ENCODE measurements around the gene CYP27C1. TPM values are rescaled to one million over a fixed set of nuclear protein-coding genes. Genes with fewer than 3 reads are reported as not detected.

The CYP27C1 gene
- total RNA-seq, 4 donors from 2014 or later: 0.14 to 0.64 (median 0.20) TPM; not detected in 1

GRCh38 chr2:127175751-127176354 is 44.2 kb downstream of the CYP27C1 start:
- WGBS, 2 donors (ENCODE audit: low coverage in 1 of 2): 64 to 67% methylated on average over 8 to 19 of the region's 19 CpGs
- in situ Hi-C loops (cut with MboI; ENCODE audit: low pct_ligation_motif_present in 1 of 4, low pct_unique_long_range_greater_than_20kb in 1 of 4, low sequenced_read_pairs in 3 of 4) (no loop called here), intact Hi-C loops (cut with DNase I; ENCODE audit: low total_unique reads) (no loop called here)
- peaks cover 0 to 34% (median 15%) of the 10 kb centered on the region in 4 donors for H3K4me1 ChIP-seq
- H3K27me3 ChIP-seq: no peaks in the 10 kb centered on the region
- DNase-seq: peak; percentile 22
- peak; percentile 39 to 63 (median 41) for TF ChIP-seq POLR2AphosphoS5 (IDR thresholded peaks at IDR 0.05)
- no peak for TF ChIP-seq CTCF (IDR thresholded peaks at IDR 0.05)
- peak; percentile 78 for TF ChIP-seq EP300 (IDR thresholded peaks at IDR 0.05; ENCODE audit: low read depth)
- TF ChIP-seq POLR2A (IDR thresholded peaks at IDR 0.05): no peak
- no peaks in the 10 kb centered on the region for H3K36me3 ChIP-seq
- peaks cover 0 to 5% of the 10 kb centered on the region in 2 donors for H3K9me3 ChIP-seq
- H3K27ac ChIP-seq: peak overlapping the region; percentile 59 to 85 (median 78)
- H3K4me3 ChIP-seq: no peak overlapping the region

- no peaks in the 10 kb centered on the region for H3K27me3 ChIP-seq
- in situ Hi-C loops (cut with MboI; ENCODE audit: low pct_ligation_motif_present in 1 of 4, low pct_unique_long_range_greater_than_20kb in 1 of 4, low sequenced_read_pairs in 3 of 4) (no loop called here), intact Hi-C loops (cut with DNase I; ENCODE audit: low total_unique reads) (no loop called here)
- WGBS, 2 donors (ENCODE audit: low coverage in 1 of 2): 44 to 48% methylated on average over 3 to 13 of the region's 13 CpGs
- H3K4me1 ChIP-seq: peaks cover 0 to 34% (median 15%) of the 10 kb centered on the region in 4 donors
- H3K27ac ChIP-seq: peak overlapping the region; percentile 59 to 85 (median 78)
- DNase-seq: peak; percentile 51
- TF ChIP-seq EP300 (IDR thresholded peaks at IDR 0.05; ENCODE audit: low read depth): no peak
- TF ChIP-seq POLR2A (IDR thresholded peaks at IDR 0.05): no peak
- no peak for TF ChIP-seq CTCF (IDR thresholded peaks at IDR 0.05)
- TF ChIP-seq POLR2AphosphoS5 (IDR thresholded peaks at IDR 0.05): no peak
- H3K36me3 ChIP-seq: no peaks in the 10 kb centered on the region
- H3K4me3 ChIP-seq: no peak overlapping the region
- no peaks in the 10 kb centered on the region for H3K9me3 ChIP-seq
Observed at GRCh38 chr2:127175041-127175721, 44.9 kb downstream of the CYP27C1 start.

- Histone ChIP-seq H3K4me3 (no peak overlapping the region), H3K4me1 (peaks cover 0 to 34% (median 15%) of the 10 kb centered on the region in 4 donors), H3K9me3 (no peaks in the 10 kb centered on the region), H3K27ac (peak overlapping the region; percentile 59 to 85 (median 78)), H3K36me3 (no peaks in the 10 kb centered on the region), H3K27me3 (no peaks in the 10 kb centered on the region)
- intact Hi-C loops (cut with DNase I; ENCODE audit: low total_unique reads): no loop called here
- TF ChIP-seq POLR2AphosphoS5 (IDR thresholded peaks at IDR 0.05): no peak
- no peak for TF ChIP-seq POLR2A (IDR thresholded peaks at IDR 0.05)
- TF ChIP-seq CTCF (IDR thresholded peaks at IDR 0.05): no peak
- no peak for TF ChIP-seq EP300 (IDR thresholded peaks at IDR 0.05; ENCODE audit: low read depth)
- 72 to 78% methylated on average over 3 to 6 of the region's 6 CpGs for WGBS, 2 donors (ENCODE audit: low coverage in 1 of 2)
- no peak for DNase-seq
- in situ Hi-C loops (cut with MboI; ENCODE audit: low pct_ligation_motif_present in 1 of 4, low pct_unique_long_range_greater_than_20kb in 1 of 4, low sequenced_read_pairs in 3 of 4): no loop called here
Observed at GRCh38 chr2:127174640-127175039, 45.5 kb downstream of the CYP27C1 start.

- DNase-seq: peak; percentile 24
- Histone ChIP-seq H3K9me3 (no peaks in the 10 kb centered on the region), H3K27ac (peak overlapping the region in 1 of 4 donors; percentile 85), H3K36me3 (no peaks in the 10 kb centered on the region), H3K4me3 (no peak overlapping the region), H3K4me1 (peaks cover 0 to 34% (median 15%) of the 10 kb centered on the region in 4 donors), H3K27me3 (no peaks in the 10 kb centered on the region)
- 56% methylated on average over 6 of the region's 6 CpGs; no CpG with 5 or more reads in 1 of the 2 donors for whole genome bisulfite sequencing, 2 donors (ENCODE audit: low coverage in 1 of 2)
- no peak for TF ChIP-seq POLR2AphosphoS5 (IDR thresholded peaks at IDR 0.05)
- peak in 2 of 5 experiments; percentile 18 to 21 for TF ChIP-seq CTCF (IDR thresholded peaks at IDR 0.05)
- no peak for TF ChIP-seq POLR2A (IDR thresholded peaks at IDR 0.05)
- no peak for TF ChIP-seq EP300 (IDR thresholded peaks at IDR 0.05; ENCODE audit: low read depth)
- in situ Hi-C loops (cut with MboI; ENCODE audit: low pct_ligation_motif_present in 1 of 4, low pct_unique_long_range_greater_than_20kb in 1 of 4, low sequenced_read_pairs in 3 of 4): no loop called here
- intact Hi-C loops (cut with DNase I; ENCODE audit: low total_unique reads): no loop called here
Observed at GRCh38 chr2:127174136-127174535, 46.0 kb downstream of the CYP27C1 start.
